ENCODE data around the gene SPON1. TPM values are rescaled to one million over a fixed set of nuclear protein-coding genes. Genes with fewer than 3 reads are reported as not detected.

Gene SPON1
- total and polyA plus RNA-seq, 2 donors (not counting 1 experiment from before 2014, with no cell fraction given): 0.30 TPM; not detected in 1

DNA sequence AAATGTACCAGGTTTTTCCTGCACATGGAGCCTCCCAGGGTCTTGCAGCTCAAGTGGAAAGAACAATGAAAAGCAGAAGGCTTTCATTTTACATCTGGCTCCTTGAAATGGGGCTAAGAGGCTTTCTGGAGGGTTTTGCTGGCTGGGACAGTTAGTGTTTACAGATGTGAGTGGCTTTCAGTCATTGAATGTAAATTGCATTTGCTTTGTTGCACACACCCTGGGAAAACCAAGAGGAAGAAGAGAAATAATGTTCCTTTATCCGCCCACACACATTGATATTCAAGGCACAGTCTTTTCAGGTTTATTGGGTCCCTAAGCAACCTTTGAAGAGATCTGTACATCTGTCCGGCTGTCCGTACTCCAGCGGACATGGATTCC, 144.5 kb downstream of the SPON1 start:
- Mint-ChIP-seq H3K27ac (no peak overlapping the region), H3K4me3 (no peak overlapping the region), H3K27me3 (peaks cover 3% of the 10 kb centered on the region), H3K9me3 (ENCODE audit: insufficient read depth) (no peaks in the 10 kb centered on the region), H3K4me1 (peaks cover 8% of the 10 kb centered on the region)
- Histone ChIP-seq H3K9ac (ENCODE audit: low read length) (no peak overlapping the region), H3K4me1 (ENCODE audit: control insufficient read depth in 2 of 2, insufficient read depth in 2 of 2, low read length in 2 of 2) (peaks cover 4 to 11% of the 10 kb centered on the region in 2 donors), H3K27me3 (replicated peaks in 1 of 4; ENCODE audit: control extremely low read depth in 1 of 4, control insufficient read depth in 3 of 4, insufficient read depth in 4 of 4, low read length in 3 of 4) (peaks cover 0 to 2% (median 0%) of the 10 kb centered on the region in 4 experiments), H3K9me3 (ENCODE audit: control extremely low read depth in 1 of 3, control insufficient read depth in 2 of 3, insufficient read depth in 1 of 3, low read length in 2 of 3) (no peaks in the 10 kb centered on the region), H3K27ac (ENCODE audit: low read length in 2 of 2) (no peak overlapping the region), H3K4me3 (ENCODE audit: control extremely low read depth in 1 of 5, extremely low read depth in 1 of 5, insufficient read depth in 1 of 5, low read depth in 2 of 5, low read length in 4 of 5) (no peak overlapping the region), H3K4me2 (replicated peaks; ENCODE audit: low read depth, low read length, poor library complexity, severe bottlenecking) (no peak overlapping the region), H3K79me2 (ENCODE audit: control insufficient read depth, insufficient read depth, low read length) (no peaks in the 10 kb centered on the region), H3K36me3 (replicated peaks in 1 of 2; ENCODE audit: control extremely low read depth in 1 of 2, control insufficient read depth in 1 of 2, extremely low read depth in 1 of 2, insufficient read depth in 2 of 2, low read length in 1 of 2) (no peaks in the 10 kb centered on the region), H4K20me1 (ENCODE audit: control insufficient read depth, insufficient read depth, low read length, poor library complexity, severe bottlenecking) (no peaks in the 10 kb centered on the region), H2AFZ (ENCODE audit: insufficient read depth, low read depth, low read length, poor library complexity, severe bottlenecking) (no peak overlapping the region)
- ChIA-PET POLR2A (no interaction called here), CTCF (no interaction called here)
- ATAC-seq (ENCODE audit: low read depth) (no peak), DNase-seq (no peak)
- 100% methylated on average over 2 of the region's 4 CpGs for WGBS (ENCODE audit: insufficient coverage)
- intact Hi-C loops (cut with micrococcal nuclease): no loop called here
- TF ChIP-seq CTCF (IDR thresholded peaks at IDR 0.05) (no peak), EZH2 (IDR thresholded peaks at IDR 0.05; ENCODE audit: borderline replicate concordance, insufficient read depth, low read depth, low read length, poor library complexity, severe bottlenecking) (no peak)

DNA sequence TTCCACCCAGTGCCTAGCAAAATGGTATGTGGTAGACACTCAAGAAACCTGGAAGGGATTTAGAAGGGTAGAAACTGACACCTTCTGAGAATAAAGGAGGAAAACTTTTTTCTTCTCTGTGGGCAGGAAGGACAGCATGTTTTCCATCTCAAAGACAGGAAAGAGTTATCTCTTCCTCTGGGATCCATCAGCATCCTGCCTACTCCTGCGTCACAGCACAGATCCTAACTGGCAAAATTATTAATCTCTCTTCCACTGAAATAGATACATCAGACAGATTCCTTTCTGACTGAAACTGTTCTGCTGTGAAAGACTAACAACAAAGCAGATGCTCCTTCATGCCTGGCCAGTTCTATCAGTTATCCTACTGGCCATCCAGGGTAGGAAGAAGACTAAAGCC, 147.2 kb downstream of the SPON1 start:
- H3K79me2 ChIP-seq (ENCODE audit: control insufficient read depth, insufficient read depth, low read length): no peaks in the 10 kb centered on the region
- H3K4me1 ChIP-seq (ENCODE audit: control insufficient read depth in 2 of 2, insufficient read depth in 2 of 2, low read length in 2 of 2): peaks cover 4 to 11% of the 10 kb centered on the region in 2 donors
- no peak for DNase-seq
- H3K27ac ChIP-seq (ENCODE audit: low read length in 2 of 2): no peak overlapping the region
- peaks cover 0 to 2% (median 0%) of the 10 kb centered on the region in 4 experiments for H3K27me3 ChIP-seq (replicated peaks in 1 of 4; ENCODE audit: control extremely low read depth in 1 of 4, control insufficient read depth in 3 of 4, insufficient read depth in 4 of 4, low read length in 3 of 4)
- ChIA-PET CTCF (no interaction called here), POLR2A (no interaction called here)
- Mint-ChIP-seq H3K9me3 (ENCODE audit: insufficient read depth) (no peaks in the 10 kb centered on the region), H3K27ac (no peak overlapping the region), H3K4me1 (peaks cover 8% of the 10 kb centered on the region), H3K27me3 (peaks cover 6% of the 10 kb centered on the region), H3K4me3 (no peak overlapping the region)
- TF ChIP-seq EZH2 (IDR thresholded peaks at IDR 0.05; ENCODE audit: borderline replicate concordance, insufficient read depth, low read depth, low read length, poor library complexity, severe bottlenecking) (no peak), CTCF (IDR thresholded peaks at IDR 0.05) (no peak)
- no peak overlapping the region for H3K4me2 ChIP-seq (replicated peaks; ENCODE audit: low read depth, low read length, poor library complexity, severe bottlenecking)
- ATAC-seq (ENCODE audit: low read depth): no peak
- no peaks in the 10 kb centered on the region for H3K9me3 ChIP-seq (ENCODE audit: control extremely low read depth in 1 of 3, control insufficient read depth in 2 of 3, insufficient read depth in 1 of 3, low read length in 2 of 3)
- H3K9ac ChIP-seq (ENCODE audit: low read length): no peak overlapping the region
- no peak overlapping the region for H2AFZ ChIP-seq (ENCODE audit: insufficient read depth, low read depth, low read length, poor library complexity, severe bottlenecking)
- H3K36me3 ChIP-seq (replicated peaks in 1 of 2; ENCODE audit: control extremely low read depth in 1 of 2, control insufficient read depth in 1 of 2, extremely low read depth in 1 of 2, insufficient read depth in 2 of 2, low read length in 1 of 2): no peaks in the 10 kb centered on the region
- H3K4me3 ChIP-seq (ENCODE audit: control extremely low read depth in 1 of 5, extremely low read depth in 1 of 5, insufficient read depth in 1 of 5, low read depth in 2 of 5, low read length in 4 of 5): no peak overlapping the region
- intact Hi-C loops (cut with micrococcal nuclease): no loop called here
- H4K20me1 ChIP-seq (ENCODE audit: control insufficient read depth, insufficient read depth, low read length, poor library complexity, severe bottlenecking): no peaks in the 10 kb centered on the region
- 90% methylated on average over 1 of the region's 1 CpG for WGBS (ENCODE audit: insufficient coverage)

All from B cell (primary cell).